GM19467 (cell line): ENCODE results near the gene OTUB2.

ENCODE experiments used
- ATAC-seq: cut with Tn5 transposase; IDR thresholded peaks from one replicate; pipeline ENCODE4 v1.9.1; 2021; ENCODE audit warnings: mild to moderate bottlenecking, moderate library complexity; ENCODE audit not compliant: unreplicated experiment

The OTUB2 gene

DNA sequence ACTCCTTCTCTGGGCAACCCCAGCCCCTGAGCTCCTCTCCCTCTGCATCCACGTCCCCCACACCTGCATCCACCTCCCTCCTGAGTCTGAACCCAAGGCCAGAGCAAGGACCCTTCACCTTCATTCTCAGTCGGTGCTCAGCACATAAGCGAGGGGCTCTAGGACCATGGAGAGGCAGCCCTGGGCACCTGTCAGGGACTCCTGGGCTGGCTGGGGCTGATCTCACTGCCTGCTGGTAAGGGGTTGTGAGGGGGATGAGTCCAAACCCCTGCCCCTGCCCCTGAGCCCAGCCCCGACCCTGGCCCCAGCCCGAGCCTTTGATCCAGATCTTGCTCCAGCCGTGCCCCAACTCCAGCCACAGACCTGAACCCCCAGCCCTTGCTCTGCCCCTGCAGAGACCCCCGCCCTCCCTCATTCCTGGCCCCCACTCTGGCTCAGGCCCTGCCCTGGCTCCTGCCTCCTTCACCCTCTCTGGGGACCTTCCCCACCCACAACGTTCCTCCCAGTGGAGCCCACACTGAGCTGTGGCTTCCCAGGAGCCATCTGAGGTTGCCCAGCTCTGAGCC, 29.9 kb upstream of the OTUB2 start:
- ATAC-seq, result no peak

DNA sequence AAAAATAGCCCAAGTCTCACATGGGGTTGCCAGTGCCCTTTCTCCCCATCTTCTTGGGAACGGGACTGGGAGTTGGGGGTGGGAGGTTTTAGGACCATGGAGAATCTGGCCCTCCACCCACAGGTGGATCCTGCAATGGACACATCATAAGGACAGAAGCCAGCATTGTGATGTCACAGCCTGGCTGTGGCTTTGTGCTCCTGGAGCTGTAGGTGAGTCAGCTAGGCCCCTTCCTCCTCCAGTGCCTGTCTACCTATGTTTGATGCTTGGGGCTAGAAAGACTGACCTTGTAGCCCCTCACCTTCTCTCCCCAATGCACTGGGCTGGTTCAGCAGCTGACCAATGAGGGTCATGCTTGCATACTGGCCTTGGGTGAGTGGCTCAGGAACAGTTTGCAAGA, 29.1 kb upstream of the OTUB2 start, which contains the start of gene CCDC197:
TSS of gene CCDC197 (plus strand) at position 220 of the 400 bp plus-strand sequence. CDS start 831 bp downstream, outside the sequence.
- ATAC-seq, result no peak

DNA sequence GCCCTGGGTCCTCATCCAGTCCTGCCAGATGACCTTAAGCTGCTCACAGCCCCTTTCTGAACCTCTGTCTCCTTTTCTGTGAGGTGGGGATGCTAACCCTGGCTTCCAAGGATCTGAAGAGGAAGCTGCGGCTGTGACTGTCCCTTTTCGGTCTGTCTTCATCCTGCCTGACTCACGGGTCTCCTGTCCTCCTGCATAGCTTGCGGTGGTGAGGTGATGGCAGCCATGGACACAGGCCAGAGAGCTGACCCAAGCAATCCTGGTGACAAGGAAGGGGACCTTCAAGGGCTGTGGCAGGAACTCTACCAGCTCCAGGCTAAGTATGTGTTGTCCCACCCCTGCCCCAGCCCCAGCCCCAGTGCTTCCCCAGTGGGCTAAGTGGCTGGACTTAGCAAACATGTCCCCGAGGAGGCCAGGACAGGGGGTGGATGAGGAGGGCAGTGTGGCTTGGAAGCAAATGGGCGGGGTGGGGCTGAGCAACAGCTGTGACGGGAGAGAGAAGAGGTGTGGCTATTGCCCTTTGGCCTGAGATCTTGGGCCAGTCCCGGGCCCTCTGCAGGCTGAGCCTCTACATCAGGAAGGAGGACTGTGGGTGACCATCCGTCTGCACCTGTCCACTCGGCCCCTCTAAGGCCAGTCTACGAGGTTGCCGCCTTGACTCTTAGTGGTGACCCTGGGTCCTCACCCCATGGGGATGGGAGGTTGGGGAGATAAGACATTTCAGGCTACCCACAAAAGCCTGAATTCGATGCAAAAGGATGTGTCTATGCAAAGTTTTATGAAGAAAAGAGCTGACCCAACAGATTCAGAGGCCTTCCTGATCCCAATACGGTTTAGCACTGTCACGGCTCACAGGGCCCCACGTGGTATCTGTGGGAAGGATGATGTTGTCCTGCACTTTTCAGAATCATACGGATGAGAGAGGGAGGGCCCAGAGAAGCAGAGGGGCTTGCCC, 27.9 kb upstream of the OTUB2 start:
- ATAC-seq, result no peak

DNA sequence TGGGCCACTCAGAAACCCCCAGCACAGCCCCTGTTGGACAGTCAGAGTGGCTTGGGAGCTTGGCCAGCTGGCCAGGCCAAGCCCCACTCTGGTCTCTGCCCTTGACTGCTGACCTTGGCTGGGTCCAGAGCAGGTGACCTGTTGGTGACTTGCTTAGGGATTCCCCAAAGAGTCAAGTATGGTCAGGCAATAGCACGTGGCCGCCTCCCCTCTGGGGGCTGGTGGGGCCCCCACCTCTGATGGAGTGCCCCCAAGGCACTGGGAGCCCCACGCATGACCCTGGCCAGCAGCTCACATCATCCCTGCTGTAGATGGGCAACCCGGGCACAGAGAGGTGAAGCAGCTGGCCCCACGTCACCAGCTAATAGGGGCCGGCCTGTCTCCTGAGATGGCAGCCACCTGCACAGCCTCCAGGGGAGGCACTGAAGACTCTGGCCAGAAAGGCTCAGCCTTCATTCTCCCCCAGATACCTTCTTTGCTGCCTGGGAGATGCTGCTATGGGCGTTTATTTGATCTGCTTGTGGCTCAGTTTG, 27.2 kb upstream of the OTUB2 start:
- no peak for ATAC-seq

DNA sequence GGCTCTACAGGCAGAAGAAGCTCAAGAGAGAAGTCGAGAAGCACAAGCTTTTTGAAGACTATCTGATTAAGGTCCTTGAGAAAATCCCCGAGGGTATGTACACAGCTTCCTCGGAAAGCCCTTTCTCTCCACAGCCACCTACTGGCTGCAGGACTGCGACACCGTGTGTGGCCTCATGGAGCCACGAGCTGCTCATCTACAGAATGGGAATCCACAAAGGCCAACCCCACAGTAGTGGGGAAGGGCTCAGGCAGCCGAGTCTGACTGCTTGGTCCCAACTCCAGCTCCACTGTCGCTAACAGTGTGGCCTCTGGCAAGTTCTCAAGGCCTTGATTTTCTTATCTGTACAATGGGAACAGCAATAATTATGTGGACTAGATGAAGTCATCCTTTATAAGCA, 26.6 kb upstream of the OTUB2 start:
- ATAC-seq, result no peak

- ATAC-seq, result no peak
Measured at GRCh38 chr14:94000267-94000666, 25.9 kb upstream of the OTUB2 start.

DNA sequence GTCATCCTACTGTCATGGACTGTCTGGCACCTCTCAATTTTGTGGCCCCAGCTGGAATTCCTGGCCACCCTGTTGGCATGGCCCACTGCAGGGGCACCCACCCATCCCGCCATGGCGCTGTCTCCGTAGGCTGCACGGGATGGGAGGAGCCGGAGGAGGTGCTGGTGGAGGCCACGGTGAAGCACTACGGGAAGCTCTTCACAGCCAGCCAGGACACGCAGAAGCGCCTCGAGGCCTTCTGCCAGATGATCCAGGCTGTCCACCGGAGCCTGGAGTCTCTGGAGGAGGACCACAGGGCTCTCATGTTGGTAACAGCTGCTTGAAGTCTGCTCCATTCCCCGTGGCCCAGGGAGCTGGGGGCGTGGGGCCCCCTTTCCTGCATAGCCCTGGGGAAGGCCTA, 25.1 kb upstream of the OTUB2 start:
- no peak for ATAC-seq

DNA sequence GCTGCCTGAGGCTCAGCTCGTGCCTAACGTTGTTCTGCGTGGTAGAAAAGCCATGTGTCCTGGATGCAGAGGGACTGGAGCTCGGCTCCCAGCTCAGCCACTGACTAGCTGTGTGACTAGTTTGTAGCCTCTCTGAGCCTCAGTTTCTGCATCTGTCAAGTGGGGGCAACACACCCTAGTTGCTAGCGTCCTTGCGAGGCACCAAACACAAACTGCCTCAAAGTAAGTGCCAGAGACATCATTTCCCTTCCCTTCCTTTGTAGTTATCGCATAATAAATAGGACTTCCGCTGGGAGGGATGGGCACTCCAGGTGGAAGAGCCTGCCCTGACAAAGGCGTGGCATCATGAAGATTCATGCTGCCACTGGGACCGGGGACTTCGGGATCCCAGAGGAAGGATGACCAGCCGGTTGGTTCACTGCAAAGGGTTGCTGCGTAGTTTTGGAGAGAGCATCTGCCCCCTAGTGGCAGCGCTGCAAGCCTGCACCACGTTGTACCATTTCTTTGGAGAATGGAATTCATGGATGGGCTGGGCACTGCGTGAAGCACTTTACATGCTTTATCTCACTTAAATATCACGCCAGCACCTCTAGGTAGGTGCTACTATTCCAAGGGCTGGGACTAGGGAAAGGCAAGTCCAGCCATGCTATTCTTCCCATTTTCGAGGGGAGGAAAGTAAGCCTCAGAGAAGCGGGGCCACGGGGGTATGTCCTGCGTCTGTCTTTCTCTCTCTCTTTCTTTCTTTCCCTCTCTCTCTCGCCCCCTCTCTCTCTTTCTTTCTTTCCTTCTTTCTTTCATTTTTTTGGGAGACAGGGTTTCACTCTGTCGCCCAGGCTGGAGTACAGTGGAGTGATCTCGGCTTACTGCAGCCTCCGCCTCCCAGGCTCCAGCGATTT, 24.4 kb upstream of the OTUB2 start:
- peak; percentile 72 for ATAC-seq

DNA sequence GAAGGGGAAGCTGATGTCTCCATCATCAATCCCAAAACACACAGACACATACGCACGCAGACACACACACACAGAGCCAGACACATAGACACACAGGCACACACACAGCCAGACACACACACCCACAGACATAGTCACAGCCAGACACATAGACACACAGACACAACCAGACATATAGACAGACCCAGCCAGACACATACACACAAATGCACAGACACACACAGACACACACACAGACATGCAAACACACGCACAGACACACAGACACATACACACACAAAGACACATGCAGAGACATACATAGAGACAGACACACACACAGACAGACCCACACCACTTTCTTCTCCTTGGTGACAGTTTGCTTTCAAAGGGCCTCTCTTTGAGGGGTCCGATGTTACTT, 22.7 kb upstream of the OTUB2 start:
- ATAC-seq, result no peak

GRCh38 chr14:94004015-94004414, 22.1 kb upstream of the OTUB2 start:
- ATAC-seq, result no peak

DNA sequence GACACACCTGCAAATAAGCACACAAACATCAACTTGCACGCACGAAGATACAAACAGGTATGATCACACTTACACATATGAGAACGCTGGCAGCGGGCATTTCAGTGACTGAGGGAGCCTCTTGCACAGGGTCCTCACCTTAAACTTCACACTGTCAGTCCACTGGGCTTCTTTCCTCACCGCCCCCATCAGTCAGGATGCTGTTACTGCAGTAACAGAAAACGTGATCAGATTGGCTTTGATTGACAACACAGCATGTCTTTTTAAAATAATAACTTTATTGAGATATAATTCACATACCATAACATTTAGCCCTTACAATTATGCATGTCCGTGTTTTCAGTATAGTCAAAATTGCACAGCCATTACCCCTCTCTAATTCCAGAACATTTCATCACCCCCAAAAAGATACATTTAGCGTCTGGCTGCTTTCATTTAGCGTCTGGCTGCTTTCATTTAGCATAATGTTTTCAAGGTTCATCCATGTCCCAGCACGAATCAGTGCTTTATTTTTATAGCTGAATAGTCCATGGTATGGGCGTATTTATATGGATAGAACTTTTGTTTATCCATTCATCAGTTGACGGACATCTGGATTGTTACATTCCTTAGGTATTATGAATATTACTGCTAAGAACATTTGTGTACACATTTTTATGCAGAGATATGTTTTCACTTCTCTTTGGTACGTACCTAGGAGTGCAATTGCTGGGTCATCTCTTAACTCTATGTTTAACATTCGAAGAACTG, 20.6 kb upstream of the OTUB2 start:
- no peak for ATAC-seq

- no peak for ATAC-seq
Measured at GRCh38 chr14:94008234-94008633, 17.9 kb upstream of the OTUB2 start.

GRCh38 chr14:94009767-94010166, 16.4 kb upstream of the OTUB2 start:
- no peak for ATAC-seq

DNA sequence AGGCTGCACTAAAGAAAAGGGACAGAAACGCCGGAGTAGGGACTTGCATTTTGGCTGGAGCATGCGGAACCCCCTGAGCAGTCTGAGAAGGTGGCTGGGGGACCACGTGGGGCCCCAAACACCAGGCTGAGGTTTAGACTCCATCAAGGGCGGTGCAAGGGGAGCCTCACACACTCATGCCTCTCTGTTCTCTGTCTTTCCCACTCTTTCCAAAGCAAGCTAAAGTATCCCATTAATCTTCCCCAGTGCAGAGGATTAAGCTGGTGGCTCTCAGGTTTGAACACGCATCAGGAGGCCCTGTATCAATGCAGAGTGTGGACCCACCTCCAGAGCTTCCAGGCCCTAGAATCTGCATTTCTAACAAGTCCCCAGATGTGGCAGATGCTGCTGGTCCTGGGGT, 15.5 kb upstream of the OTUB2 start:
- no peak for ATAC-seq

GRCh38 chr14:94011795-94012194, 14.3 kb upstream of the OTUB2 start:
- ATAC-seq, result no peak

- ATAC-seq, result no peak
Measured at GRCh38 chr14:94014382-94014781, 11.8 kb upstream of the OTUB2 start.

DNA sequence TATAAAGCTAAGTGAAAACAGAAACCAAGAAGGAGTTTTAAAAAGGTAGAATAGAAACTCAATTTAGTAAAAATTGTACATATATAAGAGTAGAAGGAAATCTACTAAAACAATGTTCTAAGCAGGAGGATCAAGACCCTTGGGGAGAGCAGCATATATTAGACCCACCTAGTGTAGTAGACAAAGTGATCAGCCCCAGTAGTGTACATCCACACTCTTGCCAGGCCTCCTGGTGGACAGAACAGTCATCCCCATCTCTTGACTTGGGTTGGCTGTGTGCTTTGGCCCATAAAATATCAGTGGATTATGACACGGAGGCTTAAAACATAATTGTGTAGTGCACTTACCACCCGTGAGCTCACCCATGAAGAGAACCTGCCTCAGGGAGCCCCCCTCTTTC, 10.9 kb upstream of the OTUB2 start:
- no peak for ATAC-seq

GRCh38 chr14:94016446-94016976, 9.6 kb upstream of the OTUB2 start:
- no peak for ATAC-seq

GRCh38 chr14:94018308-94018707, 7.8 kb upstream of the OTUB2 start:
- ATAC-seq, result no peak

GRCh38 chr14:94019329-94019728, 6.8 kb upstream of the OTUB2 start:
- no peak for ATAC-seq
